ACC112 (cell line): Measurements from ENCODE around the gene ARHGAP32.

Source experiments
- H2AFZ ChIP-seq: fragments of 200-600 bp; sonication (generic); one replicate; pipeline ENCODE4 v1.6.0; 2017; ENCODE audit warnings: antibody characterized with exemption, low read length; ENCODE audit not compliant: unreplicated experiment
- H3K27ac ChIP-seq: fragments of 200-600 bp; sonication (generic); 2 replicates; pipeline ENCODE4 v1.5.1; 2014; ENCODE audit warnings: low read depth, mild to moderate bottlenecking, antibody characterized with exemption, low read length, moderate library complexity
- H3K27me3 ChIP-seq: fragments of 200-600 bp; sonication (generic); 2 replicates; pipeline ENCODE4 v1.6.1; 2014; ENCODE audit warnings: mild to moderate bottlenecking, antibody characterized with exemption, low read length, moderate library complexity, mixed read lengths; ENCODE audit not compliant: insufficient read depth
- H3K36me3 ChIP-seq: fragments of 200-600 bp; sonication (generic); 2 replicates; pipeline ENCODE4 v1.6.1; 2016; ENCODE audit warnings: mild to moderate bottlenecking, antibody characterized with exemption, low read length, moderate library complexity, mixed read lengths; ENCODE audit not compliant: insufficient read depth
- H3K4me1 ChIP-seq: fragments of 200-600 bp; sonication (generic); one replicate; pipeline ENCODE4 v1.6.1; 2016; ENCODE audit warnings: low read length, mixed read lengths; ENCODE audit not compliant: insufficient read depth, unreplicated experiment, control insufficient read depth
- H3K4me3 ChIP-seq: fragments of 200-600 bp; sonication (generic); 2 replicates; pipeline ENCODE4 v1.5.1; 2014; ENCODE audit warnings: mild to moderate bottlenecking, low read depth, low read length
- H3K79me2 ChIP-seq: fragments of 200-600 bp; sonication (generic); one replicate; pipeline ENCODE4 v1.6.0; 2016; ENCODE audit warnings: low read length; ENCODE audit not compliant: control insufficient read depth, unreplicated experiment, insufficient read depth

ARHGAP32 gene

GRCh38 chr11:128961645-128962044 lies 230.5 kb downstream of the ARHGAP32 start:
- H3K79me2 ChIP-seq, result no peaks in the 10 kb centered on the region
- H3K27me3 ChIP-seq, result no peaks in the 10 kb centered on the region
- H3K4me3 ChIP-seq, result no peak overlapping the region
- no peaks in the 10 kb centered on the region for H3K36me3 ChIP-seq
- no peak overlapping the region for H2AFZ ChIP-seq
- no peak overlapping the region for H3K27ac ChIP-seq
- H3K4me1 ChIP-seq, result no peaks in the 10 kb centered on the region

GRCh38 chr11:128957202-128957482 lies 235.0 kb downstream of the ARHGAP32 start:
- Histone ChIP-seq H3K36me3 (no peaks in the 10 kb centered on the region), H3K27ac (no peak overlapping the region), H3K79me2 (no peaks in the 10 kb centered on the region), H2AFZ (no peak overlapping the region), H3K27me3 (no peaks in the 10 kb centered on the region), H3K4me1 (no peaks in the 10 kb centered on the region), H3K4me3 (no peak overlapping the region)

GRCh38 chr11:128956401-128957201 lies 235.5 kb downstream of the ARHGAP32 start:
- H3K27ac ChIP-seq, result no peak overlapping the region
- H3K4me3 ChIP-seq, result no peak overlapping the region
- H3K4me1 ChIP-seq, result no peaks in the 10 kb centered on the region
- no peaks in the 10 kb centered on the region for H3K36me3 ChIP-seq
- no peaks in the 10 kb centered on the region for H3K79me2 ChIP-seq
- no peaks in the 10 kb centered on the region for H3K27me3 ChIP-seq
- no peak overlapping the region for H2AFZ ChIP-seq

GRCh38 chr11:128955636-128956035 lies 236.5 kb downstream of the ARHGAP32 start:
- no peaks in the 10 kb centered on the region for H3K27me3 ChIP-seq
- no peaks in the 10 kb centered on the region for H3K36me3 ChIP-seq
- H3K79me2 ChIP-seq, result no peaks in the 10 kb centered on the region
- H3K4me3 ChIP-seq, result no peak overlapping the region
- no peak overlapping the region for H2AFZ ChIP-seq
- H3K27ac ChIP-seq, result no peak overlapping the region
- no peaks in the 10 kb centered on the region for H3K4me1 ChIP-seq

- Histone ChIP-seq H3K27me3 (no peaks in the 10 kb centered on the region), H3K4me3 (no peak overlapping the region)
Observed at GRCh38 chr11:128953151-128953550, 239.0 kb downstream of the ARHGAP32 start.

GRCh38 chr11:128949791-128950454 lies 242.2 kb downstream of the ARHGAP32 start:
- no peaks in the 10 kb centered on the region for H3K79me2 ChIP-seq
- H3K36me3 ChIP-seq, result no peaks in the 10 kb centered on the region
- no peak overlapping the region for H2AFZ ChIP-seq
- H3K4me3 ChIP-seq, result no peak overlapping the region
- no peaks in the 10 kb centered on the region for H3K27me3 ChIP-seq
- no peak overlapping the region for H3K27ac ChIP-seq
- no peaks in the 10 kb centered on the region for H3K4me1 ChIP-seq

More at GRCh38 chr11:128953151-128953550, 239.0 kb downstream of the ARHGAP32 start:
- H3K36me3 ChIP-seq, result no peaks in the 10 kb centered on the region
- no peaks in the 10 kb centered on the region for H3K79me2 ChIP-seq
- H2AFZ ChIP-seq, result no peak overlapping the region
- H3K27ac ChIP-seq, result no peak overlapping the region
- no peaks in the 10 kb centered on the region for H3K4me1 ChIP-seq

- H2AFZ ChIP-seq, result no peak overlapping the region
- H3K4me1 ChIP-seq, result no peaks in the 10 kb centered on the region
- no peaks in the 10 kb centered on the region for H3K79me2 ChIP-seq
Observed at GRCh38 chr11:128948583-128948982, 243.5 kb downstream of the ARHGAP32 start.

GRCh38 chr11:128947773-128948172 lies 244.4 kb downstream of the ARHGAP32 start:
- Histone ChIP-seq H3K27ac (no peak overlapping the region), H3K36me3 (no peaks in the 10 kb centered on the region), H3K4me3 (no peak overlapping the region), H3K79me2 (no peaks in the 10 kb centered on the region), H3K4me1 (no peaks in the 10 kb centered on the region), H2AFZ (no peak overlapping the region), H3K27me3 (no peaks in the 10 kb centered on the region)

More at GRCh38 chr11:128948583-128948982, 243.5 kb downstream of the ARHGAP32 start:
- no peak overlapping the region for H3K4me3 ChIP-seq
- no peaks in the 10 kb centered on the region for H3K36me3 ChIP-seq
- no peak overlapping the region for H3K27ac ChIP-seq
- no peaks in the 10 kb centered on the region for H3K27me3 ChIP-seq

GRCh38 chr11:128946648-128947047 lies 245.5 kb downstream of the ARHGAP32 start:
- Histone ChIP-seq H3K36me3 (no peaks in the 10 kb centered on the region), H3K27ac (no peak overlapping the region), H3K4me1 (no peaks in the 10 kb centered on the region), H3K4me3 (no peak overlapping the region), H3K79me2 (no peaks in the 10 kb centered on the region), H2AFZ (no peak overlapping the region), H3K27me3 (0 out of 2 replicates have a peak, but pooled peaks cover under 1% of the 10 kb centered on the region)

- no peaks in the 10 kb centered on the region for H3K4me1 ChIP-seq
- peaks cover 25% of the 10 kb centered on the region; the same call in 1 of the 2 replicates for H3K27me3 ChIP-seq
- H2AFZ ChIP-seq, result no peak overlapping the region
- no peak overlapping the region for H3K4me3 ChIP-seq
- no peak overlapping the region for H3K27ac ChIP-seq
- no peaks in the 10 kb centered on the region for H3K36me3 ChIP-seq
- no peaks in the 10 kb centered on the region for H3K79me2 ChIP-seq
Observed at GRCh38 chr11:128943428-128943976, 248.6 kb downstream of the ARHGAP32 start.
